ENCODE data around the gene USP27X.

GRCh38 chrX:49838374-49838773, 40.9 kb upstream of the USP27X start:
- TF ChIP-seq POLR2A (IDR thresholded peaks at IDR 0.05; ENCODE audit: low read depth, low read length) (no peak), POLR2AphosphoS5 (IDR thresholded peaks at IDR 0.05; ENCODE audit: low read depth, low read length) (no peak)

Data from GM12892 (cell line).